Stimulated activated CD8-positive, alpha-beta memory T cell treated with anti-CD3 and anti-CD28 coated beads, Interleukin-4, amount 100 ng/mL, for 24 hours (primary cell): ENCODE results near the gene CKAP4.

Experiments
- DNase-seq: peaks from one replicate; pipeline ENCODE4 v3.0.0-alpha.2; 2020; ENCODE audit warnings: low read depth

The CKAP4 gene

GRCh38 chr12:106239241-106239950 is 8.4 kb downstream of the CKAP4 start:
- DNase-seq, result no peak

GRCh38 chr12:106238146-106238545 is 9.7 kb downstream of the CKAP4 start:
- no peak for DNase-seq

- no peak for DNase-seq
These were observed 12.1 kb downstream of the CKAP4 start for GRCh38 chr12:106235770-106236169.

- DNase-seq, result no peak
These were observed 13.4 kb downstream of the CKAP4 start for GRCh38 chr12:106234449-106234848.

GRCh38 chr12:106233011-106233410 is 14.8 kb downstream of the CKAP4 start:
- DNase-seq, result no peak

GRCh38 chr12:106229036-106229591 is 18.7 kb downstream of the CKAP4 start:
- DNase-seq, result no peak

GRCh38 chr12:106228320-106228710 is 19.5 kb downstream of the CKAP4 start:
- no peak for DNase-seq

GRCh38 chr12:106227641-106228319 is 20.0 kb downstream of the CKAP4 start:
- no peak for DNase-seq

GRCh38 chr12:106226884-106227640 is 20.8 kb downstream of the CKAP4 start:
- no peak for DNase-seq

GRCh38 chr12:106224355-106224706 is 23.5 kb downstream of the CKAP4 start:
- DNase-seq, result no peak

- DNase-seq, result peak; percentile 54
These were observed 24.1 kb downstream of the CKAP4 start for GRCh38 chr12:106223485-106224354.

GRCh38 chr12:106220536-106220935 is 27.3 kb downstream of the CKAP4 start:
- DNase-seq, result no peak

- DNase-seq, result no peak
These were observed 28.8 kb downstream of the CKAP4 start for GRCh38 chr12:106219043-106219442.

- no peak for DNase-seq
These were observed 30.1 kb downstream of the CKAP4 start for GRCh38 chr12:106217706-106218105.

GRCh38 chr12:106214571-106214970 is 33.2 kb downstream of the CKAP4 start:
- DNase-seq, result no peak

GRCh38 chr12:106213662-106214061 is 34.2 kb downstream of the CKAP4 start:
- DNase-seq, result no peak

- DNase-seq, result no peak
These were observed 35.8 kb downstream of the CKAP4 start for GRCh38 chr12:106211973-106212372.

- no peak for DNase-seq
These were observed 42.4 kb downstream of the CKAP4 start for GRCh38 chr12:106205208-106206069.

GRCh38 chr12:106204312-106204711 is 43.5 kb downstream of the CKAP4 start:
- no peak for DNase-seq

- no peak for DNase-seq
These were observed 49.8 kb downstream of the CKAP4 start for GRCh38 chr12:106197906-106198623.
